K562 (cell line): Measurements from ENCODE around the gene GGPS1. TPM values are rescaled to one million over a fixed set of nuclear protein-coding genes. Genes with fewer than 3 reads are reported as not detected.

ENCODE experiments used
- ATAC-seq: fragments of 200-7000 bp; cut with Tn5 transposase; 3 replicates; pipeline ENCODE4 v1.9.1; 2020; ENCODE audit warnings: moderate library complexity
- BruUV-seq: library from RNA; stranded (reverse); fragments of 400-500 nt; replicated peaks from 2 replicates; lab custom pipeline; 2021; lab: Mats Ljungman, UMichigan
- CTCF ChIA-PET: fragments of 300-600 bp; formaldehyde crosslinking; extraction: SDS; loops from one replicate; lab custom pipeline; 2021; ENCODE audit warnings: low intra/inter-chr PET ratio; lab: Yijun Ruan, JAX
- POLR2A ChIA-PET: fragments of 300-600, 350-650 bp; sonication (Branson Sonifier 250); formaldehyde crosslinking; extraction: SDS; loops from one replicate; lab custom pipeline; 2021; ENCODE audit warnings: antibody characterized with exemption, inconsistent platforms; lab: Yijun Ruan, JAX
- DNase-seq, 4 experiments: peaks; one replicate each; pipeline versions ENCODE4 v3.0.0 to v3.0.0-alpha.2; 2011 to 2018; ENCODE audit warnings: low spot score in 3 of 4, mixed read lengths in 3 of 4; ENCODE audit errors: extremely low read depth in 1 of 4
- FAIRE-seq: peaks from 2 replicates; lab custom pipeline; 2011; peaks lifted over from hg19 to GRCh38; lab: Jason Lieb, UNC
- H2AFZ ChIP-seq: 2 replicates; pipeline ENCODE4 v1.6.0; 2011; ENCODE audit warnings: low read depth, low read length, control low read depth, inconsistent platforms
- H3K27ac ChIP-seq: fragments of 200-600 bp; 3 replicates; pipeline ENCODE4 v1.8.0; 2011; ENCODE audit warnings: low read depth, mild to moderate bottlenecking, control low read depth, inconsistent platforms, low read length, moderate library complexity, mixed read lengths; ENCODE audit errors: extremely low read depth
- H3K27me3 ChIP-seq, 2 experiments: fragments of 300-600 bp in 1 of 2; 2 replicates in 1 of 2; 3 replicates in 1 of 2; pipeline versions ENCODE4 v1.6.0 to v1.8.0; 2011; ENCODE audit warnings: inconsistent platforms in 2 of 2, low read length in 2 of 2, mild to moderate bottlenecking in 1 of 2, mixed read lengths in 1 of 2, moderate library complexity in 1 of 2; ENCODE audit not compliant: control insufficient read depth in 2 of 2, insufficient read depth in 2 of 2
- H3K36me3 ChIP-seq: fragments of 300-600 bp; 3 replicates; pipeline ENCODE4 v1.8.0; 2011; ENCODE audit warnings: mild to moderate bottlenecking, low read length, inconsistent platforms; ENCODE audit not compliant: control insufficient read depth, insufficient read depth
- H3K4me1 ChIP-seq, 2 experiments: fragments of 200-600 bp in 1 of 2; replicated peaks in 1 of 2; 2 replicates in 1 of 2; 3 replicates in 1 of 2; pipeline versions ENCODE4 v1.5.1 to v1.8.0; 2011; ENCODE audit warnings: inconsistent platforms in 2 of 2, low read length in 2 of 2, mild to moderate bottlenecking in 1 of 2, mixed read lengths in 1 of 2, moderate library complexity in 1 of 2; ENCODE audit not compliant: control insufficient read depth in 2 of 2, insufficient read depth in 2 of 2
- H3K4me2 ChIP-seq: 2 replicates; pipeline ENCODE4 v1.6.1; 2011; ENCODE audit warnings: low read length, control low read depth, inconsistent platforms, mixed read lengths; ENCODE audit not compliant: insufficient read depth
- H3K4me3 ChIP-seq: fragments of 200-600 bp; sonication (generic), shearing (Covaris generic); 2 replicates; pipeline ENCODE4 v1.5.1; 2016; ENCODE audit warnings: control low read depth, inconsistent platforms
- H3K79me2 ChIP-seq: fragments of 200-600 bp; 3 replicates; pipeline ENCODE4 v1.8.0; 2011; ENCODE audit warnings: low read length, inconsistent platforms; ENCODE audit not compliant: control insufficient read depth, insufficient read depth
- H3K9ac ChIP-seq, 2 experiments: 2 replicates each; pipeline versions ENCODE4 v1.6.0 to v1.6.1; 2011; ENCODE audit warnings: low read depth in 2 of 2, low read length in 2 of 2, control low read depth in 1 of 2, inconsistent platforms in 1 of 2, mild to moderate bottlenecking in 1 of 2, mixed read lengths in 1 of 2; ENCODE audit not compliant: insufficient read depth in 1 of 2
- H3K9me1 ChIP-seq: one replicate; pipeline ENCODE4 v1.6.0; 2011; ENCODE audit warnings: inconsistent platforms, mild to moderate bottlenecking, low read length, moderate library complexity; ENCODE audit not compliant: control insufficient read depth, insufficient read depth
- H3K9me3 ChIP-seq: replicated peaks from 2 replicates; pipeline ENCODE4 v1.5.1; 2011; ENCODE audit warnings: low read depth, low read length, inconsistent platforms; ENCODE audit not compliant: control insufficient read depth, insufficient read depth
- H4K20me1 ChIP-seq: replicated peaks from 2 replicates; pipeline ENCODE4 v1.6.1; 2011; ENCODE audit warnings: low read length, inconsistent platforms, mixed read lengths; ENCODE audit not compliant: control insufficient read depth, insufficient read depth
- E2F3 ChIP-seq: fragments of 250-450 bp; sonication (Bioruptor Pico); IDR thresholded peaks from 2 replicates; pipeline ENCODE4 v1.4.0; 2020; ENCODE audit warnings: mild to moderate bottlenecking
- FOSL1 ChIP-seq: fragments of 200-800 bp; sonication (Bioruptor generic); conservative IDR thresholded peaks from 2 replicates; pipeline ENCODE4 v1.6.1; 2016; ENCODE audit warnings: missing genetic modification characterization, missing compliant biosample characterization
- GTF2E2 ChIP-seq: fragments of 200-800 bp; sonication (Bioruptor generic); IDR thresholded peaks from 2 replicates; pipeline ENCODE4 v1.6.1; 2016; ENCODE audit warnings: missing genetic modification characterization, missing compliant biosample characterization
- HMG20B ChIP-seq: fragments of 250-450 bp; sonication (Bioruptor Pico); IDR thresholded peaks from 2 replicates; pipeline ENCODE4 v1.5.0; 2021; ENCODE audit warnings: mild to moderate bottlenecking
- HMGN3 ChIP-seq: IDR thresholded peaks from 2 replicates; pipeline ENCODE4 v1.6.1; 2011; ENCODE audit warnings: borderline replicate concordance, low read depth, mild to moderate bottlenecking, mixed read lengths, low read length; ENCODE audit not compliant: insufficient read length; ENCODE audit errors: extremely low read depth
- MTA1 ChIP-seq: fragments of 450-650 bp; IDR thresholded peaks from 2 replicates; pipeline ENCODE4 v1.6.1; 2017; ENCODE audit warnings: borderline replicate concordance
- MXI1 ChIP-seq: IDR thresholded peaks from 2 replicates; pipeline ENCODE4 v1.6.1; 2011; ENCODE audit warnings: low read depth, mild to moderate bottlenecking, improper control_type of control experiment, low read length
- NR2C2 ChIP-seq, 2 experiments: fragments of 200-800 bp in 1 of 2; sonication (Bioruptor generic) in 1 of 2; sonication (generic) in 1 of 2; formaldehyde crosslinking in 1 of 2; IDR thresholded peaks; 2 replicates each; pipeline versions ENCODE4 v1.6.1 to v1.8.0; 2016 to 2022; ENCODE audit warnings: mild to moderate bottlenecking in 1 of 2, missing compliant biosample characterization in 1 of 2, missing genetic modification characterization in 1 of 2, missing genetic modification reagents in 1 of 2
- PTBP1 ChIP-seq: fragments of 200-400 bp; formaldehyde crosslinking; IDR thresholded peaks from 2 replicates; pipeline ENCODE4 v1.6.1; 2017; ENCODE audit warnings: low read depth, low read length
- RB1 ChIP-seq: fragments of 450-650 bp; IDR thresholded peaks from 2 replicates; pipeline ENCODE4 v1.6.1; 2017; ENCODE audit warnings: low read depth, mild to moderate bottlenecking
- SLC30A9 ChIP-seq: fragments of 250-450 bp; sonication (Bioruptor Pico); IDR thresholded peaks from 2 replicates; pipeline ENCODE4 v1.8.0; 2022; ENCODE audit warnings: mild to moderate bottlenecking, moderate library complexity
- SNIP1 ChIP-seq: fragments of 450-650 bp; IDR thresholded peaks from 2 replicates; pipeline ENCODE4 v1.7.1; 2017; ENCODE audit warnings: low read depth, mild to moderate bottlenecking
- SRSF7 ChIP-seq: fragments of 200-400 bp; formaldehyde crosslinking; optimal IDR thresholded peaks from 2 replicates; pipeline ENCODE3; 2017; ENCODE audit warnings: mild to moderate bottlenecking, low read depth, low read length
- TSC22D4 ChIP-seq: fragments of 450-650 bp; IDR thresholded peaks from 2 replicates; pipeline ENCODE4 v1.6.1; 2016; ENCODE audit warnings: missing genetic modification characterization, missing biosample characterization, control low read depth
- VEZF1 ChIP-seq: fragments of 200-800 bp; sonication (Bioruptor generic); IDR thresholded peaks from 2 replicates; pipeline ENCODE4 v1.6.1; 2017; ENCODE audit warnings: missing genetic modification characterization, missing compliant biosample characterization
- ZBTB2 ChIP-seq: fragments of 450-650 bp; IDR thresholded peaks from 2 replicates; pipeline ENCODE4 v1.6.1; 2016; ENCODE audit warnings: antibody characterized with exemption
- ZC3H8 ChIP-seq: fragments of 450-650 bp; IDR thresholded peaks from 2 replicates; pipeline ENCODE4 v1.6.1; 2017
- ZNF384 ChIP-seq: IDR thresholded peaks from 2 replicates; pipeline ENCODE4 v1.6.1; 2012; ENCODE audit warnings: low read depth, low read length, improper control_type of control experiment
- ZNF766 ChIP-seq: fragments of 200-800 bp; sonication (Bioruptor generic); conservative IDR thresholded peaks from 2 replicates; pipeline ENCODE4 v1.6.1; 2016; ENCODE audit warnings: missing genetic modification characterization, missing compliant biosample characterization
- WGBS: fragments of 100-300 bp; shearing (Covaris generic); methylation state at CpG from one replicate; pipeline ENCODE4 v1.1.6; 2016; ENCODE audit warnings: low coverage, mixed read lengths; ENCODE audit not compliant: insufficient coverage; ENCODE audit errors: missing lambda C conversion rate; 5-methylcytosine and 5-hydroxymethylcytosine counted together
- in situ Hi-C: fragments of 300-500 bp; cut with MboI; formaldehyde crosslinking; loops from 4 replicates; pipeline ENCODE4 v1.15.0; 2018; ENCODE audit warnings: inconsistent platforms, mixed read lengths
- intact Hi-C: fragments of 100-400 bp; cut with micrococcal nuclease; formaldehyde crosslinking; loops from 2 replicates; pipeline ENCODE4 v1.14.2; 2022
- polyA plus RNA-seq, 8 experiments: library from polyadenylated mRNA; depleted of rRNA in 4 of 8; stranded (reverse) in 5 of 8; unstranded in 3 of 8; fragments of >200 nt; fragmentation: Nextera tagmentation in 2 of 8; fragmentation: Illumina TruSeq in 1 of 8; extraction: Ambion mirVana in 2 of 8; extraction: Trizol in 1 of 8; gene quantifications; 2 replicates each; pipeline versions ENCODE4 v1.2.1 to v1.2.3, GENCODE V29; 2011 to 2014; ENCODE audit warnings: inconsistent platforms in 1 of 8, missing spikeins in 1 of 8
- total RNA-seq, 7 experiments: library from RNA; depleted of rRNA in 6 of 7; stranded (reverse); fragments of >200 nt in 6 of 7; fragmentation: Illumina TruSeq in 2 of 7; extraction: Trizol in 2 of 7; gene quantifications; 2 replicates each; pipeline versions ENCODE4 v1.2.1 to v1.2.3, GENCODE V29; 2011 to 2021; ENCODE audit warnings: low replicate concordance in 1 of 7
- TF ChIP-seq, protein P1 (sequence below): sonication (generic); formaldehyde crosslinking; IDR thresholded peaks from 2 replicates; pipeline ENCODE4 v1.8.1; 2023; ENCODE audit warnings: mild to moderate bottlenecking, missing genetic modification reagents

The GGPS1 gene
- total and polyA plus RNA-seq, 9 of the 15 experiments (the other 6 are each of a cell fraction or from before 2014, with no cell fraction given), result 18.8 to 104 (median 56.3) TPM

DNA sequence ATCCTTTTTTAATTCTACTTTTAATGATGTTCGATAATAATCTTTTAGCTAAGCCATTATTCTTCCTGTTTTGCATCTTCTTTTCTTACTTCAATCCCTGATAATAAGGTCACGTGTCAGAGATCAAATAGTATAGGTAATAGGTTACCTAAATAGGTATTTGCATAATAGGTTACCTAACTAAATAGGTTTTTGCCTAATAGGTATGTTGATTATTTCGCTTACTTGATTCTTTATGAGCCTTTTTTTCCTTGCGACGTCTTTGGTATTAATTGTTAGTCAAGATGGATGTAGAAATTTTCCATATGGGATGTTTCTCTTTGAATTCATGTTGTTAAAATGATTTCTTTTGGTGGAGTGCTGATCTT lies 2.5 kb downstream of the GGPS1 start (continued):
- no peak for TF ChIP-seq VEZF1 (CRISPR knock-in tag)

DNA sequence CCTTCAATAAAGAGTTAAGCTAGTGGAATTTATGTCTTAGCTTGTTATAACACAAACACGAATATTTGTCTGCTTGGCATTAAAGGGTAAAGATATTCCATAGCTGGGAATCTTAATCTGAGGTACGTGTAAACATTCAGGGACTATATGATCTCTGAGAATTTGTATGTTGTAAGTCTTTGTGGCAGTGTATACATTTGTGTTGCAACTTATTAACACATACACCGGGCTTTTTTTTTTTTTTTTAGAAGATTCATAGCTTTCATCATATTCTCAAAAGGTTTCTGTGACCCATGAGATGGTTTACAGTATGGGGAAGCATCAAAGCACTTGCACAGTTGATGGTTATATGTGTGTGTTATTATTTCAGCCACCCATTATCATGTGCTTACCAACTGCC lies 3.0 kb downstream of the GGPS1 start:
- H3K27ac ChIP-seq, result peak overlapping the region; percentile 97
- no peaks in the 10 kb centered on the region for H3K27me3 ChIP-seq
- FAIRE-seq (no peak), DNase-seq (no peak), ATAC-seq (no peak)
- WGBS, result 3% methylated on average over 3 of the region's 3 CpGs
- no peaks in the 10 kb centered on the region for H3K9me1 ChIP-seq
- H3K4me1 ChIP-seq, result peaks cover 11 to 13% of the 10 kb centered on the region in 2 experiments; a peak in 3 of 5 replicates
- peak overlapping the region; percentile 82 for H3K4me3 ChIP-seq
- H3K9ac ChIP-seq, result peak overlapping the region in 1 of 2 experiments; percentile 92; a peak in 3 of 4 replicates
- H3K36me3 ChIP-seq, result peaks cover 34% of the 10 kb centered on the region
- peak overlapping the region; percentile 98 for H3K4me2 ChIP-seq
- no peaks in the 10 kb centered on the region for H3K9me3 ChIP-seq
- peaks cover 86% of the 10 kb centered on the region for H3K79me2 ChIP-seq
- no TSS peak for BruUV-seq
- 0 out of 2 replicates have a peak overlapping the region, but pooled peaks have one; percentile 5 for H2AFZ ChIP-seq
- H4K20me1 ChIP-seq, result no peaks in the 10 kb centered on the region
- CTCF ChIA-PET, result no interaction called here
- intact Hi-C loops (no loop called here), in situ Hi-C loops (no loop called here)
- POLR2A ChIA-PET, result interaction anchor here (0.6 to 1.7 kb wide), 4 partner anchors 9 to 83 kb away, joined by 3 to 4 read pairs (median 4); no protein-coding TSS in a partner anchor
- no peak for TF ChIP-seq ZC3H8
- no peak for TF ChIP-seq PTBP1
- no peak for TF ChIP-seq SLC30A9 (CRISPR knock-in tag)
- TF ChIP-seq SRSF7, result no peak
- no peak for TF ChIP-seq E2F3 (CRISPR knock-in tag)
- TF ChIP-seq TSC22D4 (tag), result no peak
- no peak for TF ChIP-seq ZNF766 (CRISPR knock-in tag)
- TF ChIP-seq MTA1, result no peak
- TF ChIP-seq ZNF384, result 0 out of 2 replicates have a peak, but pooled peaks have one; percentile 4
- no peak for TF ChIP-seq SNIP1
- no peak for TF ChIP-seq RB1
- TF ChIP-seq HMGN3, result no peak
- no peak for TF ChIP-seq MXI1
- TF ChIP-seq GTF2E2, result no peak
- TF ChIP-seq HMG20B, result no peak
- no peak for TF ChIP-seq FOSL1
- TF ChIP-seq, protein P1, sequence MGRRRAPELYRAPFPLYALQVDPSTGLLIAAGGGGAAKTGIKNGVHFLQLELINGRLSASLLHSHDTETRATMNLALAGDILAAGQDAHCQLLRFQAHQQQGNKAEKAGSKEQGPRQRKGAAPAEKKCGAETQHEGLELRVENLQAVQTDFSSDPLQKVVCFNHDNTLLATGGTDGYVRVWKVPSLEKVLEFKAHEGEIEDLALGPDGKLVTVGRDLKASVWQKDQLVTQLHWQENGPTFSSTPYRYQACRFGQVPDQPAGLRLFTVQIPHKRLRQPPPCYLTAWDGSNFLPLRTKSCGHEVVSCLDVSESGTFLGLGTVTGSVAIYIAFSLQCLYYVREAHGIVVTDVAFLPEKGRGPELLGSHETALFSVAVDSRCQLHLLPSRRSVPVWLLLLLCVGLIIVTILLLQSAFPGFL (CRISPR knock-in tag), result no peak
- TF ChIP-seq ZBTB2, result no peak
- no peak for TF ChIP-seq NR2C2 (CRISPR knock-in tag; IDR thresholded peaks at IDR 0.05)
- TF ChIP-seq NR2C2 (tag; IDR thresholded peaks at IDR 0.05), result no peak
